ENCODE results near the gene SLC30A9.

Gene SLC30A9

DNA sequence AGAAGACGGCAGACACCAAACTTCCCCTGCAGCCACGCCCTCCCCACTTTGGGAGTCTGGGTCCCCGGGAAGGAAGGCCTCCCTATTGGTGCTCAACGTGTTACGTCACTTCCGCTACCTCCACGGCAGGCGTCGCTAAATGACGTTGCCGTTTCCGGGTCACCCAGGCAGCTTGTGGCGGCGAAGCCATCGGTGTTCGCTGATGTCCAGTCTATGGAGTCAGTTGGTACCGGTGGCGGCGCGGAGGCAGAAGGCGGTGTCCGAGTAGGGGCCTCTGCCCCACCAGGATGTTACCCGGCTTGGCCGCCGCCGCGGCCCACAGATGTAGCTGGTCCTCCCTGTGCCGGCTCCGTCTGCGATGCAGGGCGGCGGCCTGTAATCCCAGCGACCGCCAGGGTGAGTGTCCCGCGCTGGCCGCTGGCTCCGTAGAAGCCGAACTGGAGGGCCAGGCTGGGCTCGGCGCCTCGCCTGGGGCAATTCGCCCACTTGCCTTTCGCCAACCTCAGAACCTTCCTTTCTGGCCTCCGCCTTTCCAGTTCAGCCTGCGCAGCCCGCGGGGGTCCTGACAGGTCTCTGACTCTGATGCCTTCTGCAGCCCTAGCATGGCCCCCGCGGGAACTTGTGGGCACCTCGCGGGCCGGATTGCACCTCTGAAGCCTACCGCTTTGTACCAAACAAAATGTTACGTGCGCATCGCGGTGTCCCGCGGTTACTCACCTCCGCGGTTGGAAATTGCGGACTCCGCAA is at the start of gene SLC30A9:
SLC30A9 (plus strand) TSS at position 166 of the 747 bp plus-strand sequence; CDS start at position 288, 122 bp downstream.
- peak; percentile 96 for DNase-seq (ENCODE audit: low spot score)

DNA sequence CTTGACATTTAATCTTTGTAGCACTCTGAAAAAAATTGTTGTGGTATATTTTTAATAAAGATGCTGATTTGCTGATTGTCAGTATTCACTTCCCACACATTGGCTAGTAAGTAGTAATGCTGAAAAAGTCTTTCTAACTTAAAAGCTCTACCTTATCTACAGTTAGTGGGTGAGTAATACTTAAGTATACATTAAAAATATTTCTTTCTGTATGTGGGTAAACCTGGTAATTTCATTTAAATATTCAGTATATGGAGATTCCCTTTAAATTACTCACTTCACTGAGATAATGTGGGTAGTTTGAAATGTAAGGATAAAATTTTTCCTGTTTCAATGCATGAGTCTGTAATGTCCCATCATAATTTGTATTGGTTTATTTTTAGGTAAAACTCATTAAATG is 49.5 kb upstream of the SLC30A9 start:
- no peak for DNase-seq (ENCODE audit: low spot score)

DNA sequence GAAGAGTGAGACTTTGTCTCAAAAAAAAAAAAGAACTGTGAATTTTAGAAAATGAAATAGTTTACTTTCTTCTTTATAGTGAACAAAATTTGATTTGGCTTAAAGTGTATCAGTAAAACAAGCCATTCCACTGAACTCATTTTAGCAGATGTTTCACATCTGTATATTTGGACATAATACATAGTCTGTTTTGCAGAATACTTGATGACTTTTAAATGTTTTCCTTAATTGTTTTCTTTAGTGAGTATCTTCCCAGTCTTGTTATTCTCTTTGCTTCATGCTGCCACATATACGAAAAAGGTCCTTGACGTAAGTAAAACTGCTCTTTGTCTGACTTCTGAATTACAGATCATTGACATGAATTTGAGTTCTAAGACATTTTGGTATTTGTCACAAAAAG is 46.8 kb upstream of the SLC30A9 start:
- no peak for DNase-seq (ENCODE audit: low spot score)

DNA sequence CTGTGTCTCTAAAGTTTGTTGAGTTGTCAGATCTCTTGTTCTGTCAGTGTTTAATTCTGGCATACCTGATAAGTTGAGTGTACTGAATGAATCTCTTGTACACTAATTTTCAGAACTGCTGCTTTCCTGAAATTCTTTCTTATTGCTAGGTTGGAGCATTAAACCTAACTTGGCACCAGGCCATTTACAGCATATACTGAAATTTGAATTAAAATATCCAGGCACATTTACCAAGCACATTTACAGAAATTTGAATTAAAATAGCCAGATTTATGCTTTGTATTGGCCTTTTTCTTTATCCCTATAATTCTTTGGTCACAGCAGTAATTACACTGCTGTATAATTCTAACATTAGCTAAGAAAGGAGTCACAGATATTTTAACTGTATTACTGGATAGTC is 46.2 kb upstream of the SLC30A9 start:
- DNase-seq (ENCODE audit: low spot score), result no peak

DNA sequence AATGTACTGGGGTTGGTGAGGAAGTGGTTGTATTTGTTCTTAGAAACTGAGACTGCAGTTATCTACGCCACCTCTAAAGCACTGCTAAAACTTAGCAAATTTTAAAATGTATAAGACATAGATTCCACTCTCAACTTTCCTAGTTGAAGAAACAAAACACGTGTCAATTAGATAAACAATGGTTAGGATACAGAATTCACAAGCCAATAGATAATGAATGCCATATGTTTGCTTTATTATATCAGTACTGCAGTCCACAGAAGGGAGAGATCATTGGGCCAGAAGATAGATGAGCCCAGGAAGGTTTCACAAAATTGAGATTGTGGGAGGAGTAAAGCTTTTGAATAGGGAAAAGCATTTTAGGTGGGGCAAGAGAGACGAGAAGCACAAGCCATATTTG is 40.8 kb upstream of the SLC30A9 start:
- DNase-seq (ENCODE audit: low spot score), result no peak

DNA sequence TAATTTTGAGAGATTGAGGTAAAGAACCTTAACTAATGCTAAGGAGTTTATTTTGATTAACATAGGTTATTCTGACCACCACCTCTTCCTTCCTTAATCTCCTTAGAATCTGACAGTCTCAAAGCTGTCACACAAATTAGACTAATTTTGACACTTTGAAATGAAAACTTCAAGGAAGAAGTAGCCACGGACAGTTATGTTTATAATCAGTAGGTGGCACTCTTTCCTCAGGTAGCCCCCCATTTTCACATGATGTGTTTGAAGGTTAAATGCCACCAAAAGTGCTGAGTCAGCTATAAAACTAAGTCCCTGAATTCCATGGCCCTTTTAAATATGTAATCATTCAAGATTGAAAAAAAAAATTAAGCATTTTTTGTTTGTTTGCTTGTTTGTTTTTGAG is 32.7 kb upstream of the SLC30A9 start:
- DNase-seq (ENCODE audit: low spot score), result no peak

DNA sequence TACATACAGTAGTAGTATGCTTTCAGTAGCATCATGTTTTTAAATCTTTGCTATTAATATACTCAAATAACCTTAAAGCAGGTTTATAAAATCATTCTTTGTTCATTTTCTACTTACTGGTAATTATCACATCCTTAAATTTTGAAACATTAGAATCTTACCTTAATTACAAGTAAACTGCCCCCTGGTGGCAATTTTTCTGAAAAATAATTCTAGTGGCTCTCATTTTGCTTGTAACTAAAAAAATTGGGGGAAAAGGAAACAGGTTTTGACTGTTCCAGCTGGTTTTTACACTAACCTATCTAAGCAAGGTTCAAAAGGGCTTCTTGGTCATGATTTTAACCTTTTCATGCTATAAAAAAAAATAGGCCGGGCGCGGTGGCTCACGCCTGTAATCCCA is 27.2 kb upstream of the SLC30A9 start:
- DNase-seq (ENCODE audit: low spot score), result no peak

DNA sequence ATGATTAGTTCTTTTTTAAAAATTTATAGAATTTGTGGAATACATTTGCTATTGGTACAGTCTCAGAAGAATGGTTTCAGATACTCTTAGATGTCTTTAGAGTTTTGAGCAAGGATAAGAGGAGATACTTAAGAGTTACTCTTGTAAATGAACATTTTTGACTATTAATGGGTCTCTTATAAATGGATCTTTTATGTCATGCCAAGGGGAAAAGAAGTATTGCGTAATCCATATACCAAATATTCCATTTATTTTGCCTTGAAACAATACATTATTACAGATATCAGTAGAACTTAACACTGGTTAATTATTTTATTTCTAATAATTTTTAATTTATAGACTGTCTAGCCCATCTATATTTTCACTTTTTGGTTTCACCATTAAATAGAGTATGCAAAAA is 25.9 kb upstream of the SLC30A9 start:
- no peak for DNase-seq (ENCODE audit: low spot score)

DNA sequence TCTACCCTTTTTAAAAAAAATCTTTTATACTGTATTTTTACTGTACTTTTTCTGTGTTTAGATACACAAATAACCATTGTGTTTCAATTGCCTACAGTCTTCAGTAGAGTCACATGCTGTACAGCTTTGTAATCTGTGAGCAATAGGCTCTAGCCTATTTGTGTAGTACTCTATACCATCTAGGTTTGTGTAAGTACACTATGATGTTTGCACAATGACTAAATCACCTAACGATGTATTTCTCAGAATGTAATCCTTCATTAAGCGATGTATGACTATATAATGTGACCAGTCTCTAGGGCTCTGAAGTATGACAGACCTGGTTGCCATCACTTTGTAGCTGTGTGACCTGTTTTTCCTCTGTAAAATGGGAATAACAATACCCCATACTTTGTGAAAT is 22.9 kb upstream of the SLC30A9 start:
- no peak for DNase-seq (ENCODE audit: low spot score)

DNA sequence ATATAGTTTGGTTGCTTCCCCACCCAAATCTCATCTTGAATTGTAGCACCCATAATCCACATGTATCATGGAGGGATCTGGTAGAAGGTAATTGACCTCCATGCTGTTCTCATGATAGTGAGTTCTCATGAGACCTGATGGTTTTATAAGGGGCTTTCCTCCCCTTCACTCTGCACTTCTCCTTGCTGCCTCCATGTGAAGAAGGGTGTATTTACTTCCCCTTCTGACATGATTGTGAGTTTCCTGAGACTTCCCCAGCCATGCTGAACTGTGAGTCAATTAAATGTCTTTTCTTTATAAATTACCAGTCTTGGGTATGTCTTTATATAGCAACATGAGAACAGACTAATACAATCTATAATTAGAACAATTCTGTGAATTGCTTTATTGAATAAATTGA is 20.7 kb upstream of the SLC30A9 start:
- no peak for DNase-seq (ENCODE audit: low spot score)

DNA sequence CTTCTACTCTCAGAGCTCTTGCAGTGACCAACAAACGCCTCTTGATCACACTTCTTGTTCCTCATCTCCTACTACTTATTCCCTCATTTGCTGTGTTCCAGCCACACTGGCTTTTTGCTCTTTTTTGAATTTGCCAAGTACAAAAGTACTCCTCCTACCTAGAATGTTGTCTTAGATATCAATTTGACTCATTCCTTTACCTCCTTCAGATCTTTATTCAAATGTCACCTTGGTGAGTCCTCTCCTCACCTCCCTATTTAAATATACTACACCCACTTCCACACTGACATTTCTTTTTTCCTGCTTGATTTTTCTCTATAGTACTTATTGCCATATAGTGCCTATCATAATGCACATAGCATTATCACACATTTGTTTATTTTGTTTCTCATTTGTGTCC is 15.0 kb upstream of the SLC30A9 start:
- DNase-seq (ENCODE audit: low spot score), result no peak

DNA sequence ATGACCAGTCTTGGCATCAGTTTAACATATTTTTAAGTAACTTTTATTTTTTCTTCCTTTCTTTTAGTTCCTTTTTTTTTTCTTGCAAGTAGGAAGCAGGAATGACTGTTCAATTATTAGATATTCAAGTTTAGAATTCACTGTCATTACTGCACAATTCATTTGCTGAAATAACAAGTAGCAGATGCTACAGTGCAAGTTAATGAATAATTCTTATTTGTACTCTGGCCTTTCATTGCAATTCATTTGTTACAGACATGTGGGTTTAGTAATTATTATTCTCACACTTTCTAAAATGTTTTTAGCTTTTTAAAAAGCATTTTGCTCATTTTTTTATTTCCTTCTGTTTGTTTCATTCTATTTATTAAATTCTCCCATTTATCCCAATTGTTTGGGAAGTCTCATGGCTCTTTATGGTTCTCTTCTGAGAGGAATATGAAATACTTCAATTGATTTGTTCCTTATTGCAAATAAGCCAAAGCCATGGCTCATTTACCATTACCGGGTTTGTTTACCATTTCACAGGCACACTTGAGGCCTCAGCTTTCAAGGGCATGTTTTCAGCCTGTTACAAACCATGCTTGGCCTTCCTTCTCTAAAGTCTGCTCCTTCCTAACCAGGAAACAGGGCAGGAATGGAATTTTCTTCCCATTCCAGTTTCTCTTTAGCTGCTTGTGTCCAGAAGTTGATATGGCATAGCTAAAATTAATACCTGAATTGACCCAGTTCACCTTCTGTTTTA is 13.4 kb upstream of the SLC30A9 start:
- no peak for DNase-seq (ENCODE audit: low spot score)

DNA sequence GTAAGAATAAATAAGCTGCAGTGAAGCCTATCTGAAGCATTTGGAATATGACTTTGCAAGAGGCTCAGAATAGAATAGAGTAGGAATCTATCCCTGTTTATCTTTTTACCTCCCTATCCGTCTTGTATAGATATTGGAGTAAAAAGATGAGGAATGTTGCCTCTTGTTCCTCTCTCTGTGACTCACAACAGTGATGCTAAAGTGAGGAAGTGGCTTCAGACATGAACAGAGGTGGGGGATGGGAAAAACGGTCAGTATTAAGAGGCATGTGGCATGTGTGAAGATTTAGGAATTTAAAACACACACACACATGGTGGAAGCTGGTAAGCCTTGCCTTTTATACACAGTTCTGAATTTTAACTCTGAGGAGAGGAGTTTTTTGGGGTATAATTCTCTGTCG is 12.6 kb upstream of the SLC30A9 start:
- DNase-seq (ENCODE audit: low spot score), result peak; percentile 17

DNA sequence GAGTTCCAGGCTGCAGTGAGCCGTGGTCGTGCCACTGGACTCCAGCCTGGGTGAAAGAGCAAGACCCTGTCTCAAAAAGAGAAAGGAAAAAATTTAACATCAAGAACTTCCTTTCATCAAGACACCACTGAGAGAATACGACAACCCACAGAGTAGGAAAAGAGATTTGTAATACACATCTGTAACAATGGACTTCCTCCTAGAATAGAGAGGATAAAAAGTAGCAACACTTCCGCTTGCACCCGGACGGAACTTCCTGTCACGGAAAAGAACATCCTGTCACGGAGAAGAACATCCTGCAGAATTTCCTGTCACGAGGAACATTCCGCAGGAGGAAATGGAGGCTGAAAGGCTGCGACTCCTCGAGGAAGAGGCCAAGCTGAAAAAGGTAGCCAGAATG is 8.9 kb upstream of the SLC30A9 start, which contains the start of gene DCAF4L1:
DCAF4L1 (plus strand) TSS at position 301 of the 400 bp plus-strand sequence; CDS start at position 338, 37 bp downstream.
- DNase-seq (ENCODE audit: low spot score), result no peak

DNA sequence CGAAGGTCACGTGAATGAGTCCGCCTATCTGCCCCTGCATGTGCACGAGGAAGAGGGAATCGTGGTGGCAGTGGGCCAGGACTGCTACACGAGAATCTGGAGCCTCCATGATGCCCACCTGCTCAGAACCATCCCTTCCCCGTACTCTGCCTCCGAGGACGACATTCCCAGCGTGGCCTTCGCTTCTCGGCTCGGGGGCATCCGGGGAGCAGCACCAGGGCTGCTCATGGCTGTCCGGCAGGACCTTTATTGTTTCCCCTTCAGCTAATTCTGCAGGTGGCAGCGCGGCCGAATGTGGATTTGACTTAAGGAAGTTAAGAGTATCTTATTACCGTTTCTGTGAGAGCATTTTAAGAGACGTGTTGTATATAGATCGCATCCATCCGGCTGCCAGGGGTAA is 7.6 kb upstream of the SLC30A9 start:
- DNase-seq (ENCODE audit: low spot score), result no peak

DNA sequence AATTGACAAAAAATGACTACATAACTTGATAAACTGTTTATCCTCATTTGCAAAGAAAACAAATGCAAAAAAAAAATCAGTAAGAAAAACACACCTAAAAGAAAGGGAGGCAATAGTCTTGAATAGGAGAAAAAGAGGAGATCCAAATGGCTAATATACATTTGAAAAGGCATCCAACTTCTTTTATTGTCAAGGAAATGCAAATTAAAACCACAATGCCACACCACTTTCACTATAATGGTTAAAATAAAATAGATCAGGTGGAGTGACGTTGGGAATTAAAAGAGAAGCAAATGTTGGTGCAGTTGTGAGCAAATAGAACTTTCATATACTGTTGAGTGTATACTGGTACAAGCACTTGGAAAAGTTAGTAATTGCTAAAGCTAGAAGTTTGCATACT is 5.2 kb upstream of the SLC30A9 start:
- DNase-seq (ENCODE audit: low spot score), result no peak

DNA sequence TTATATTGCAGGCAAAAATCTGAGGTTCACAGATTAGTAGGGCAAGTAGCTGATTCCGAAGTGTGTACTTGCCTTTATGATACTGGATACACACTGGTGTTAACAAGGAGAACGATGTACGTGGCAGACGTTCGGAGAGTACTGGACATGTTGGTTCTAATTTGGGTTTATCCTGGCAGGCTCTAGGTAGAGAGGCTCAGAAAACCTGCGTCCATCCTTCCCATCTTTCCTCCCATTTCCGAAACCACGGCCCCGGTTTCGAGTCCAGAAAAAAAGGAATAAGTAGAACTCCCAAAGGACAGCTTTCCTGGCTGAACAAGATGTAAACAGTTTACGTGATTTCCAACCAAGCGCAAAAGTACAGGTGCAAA is 351 bp upstream of the SLC30A9 start:
- no peak for DNase-seq (ENCODE audit: low spot score)

DNA sequence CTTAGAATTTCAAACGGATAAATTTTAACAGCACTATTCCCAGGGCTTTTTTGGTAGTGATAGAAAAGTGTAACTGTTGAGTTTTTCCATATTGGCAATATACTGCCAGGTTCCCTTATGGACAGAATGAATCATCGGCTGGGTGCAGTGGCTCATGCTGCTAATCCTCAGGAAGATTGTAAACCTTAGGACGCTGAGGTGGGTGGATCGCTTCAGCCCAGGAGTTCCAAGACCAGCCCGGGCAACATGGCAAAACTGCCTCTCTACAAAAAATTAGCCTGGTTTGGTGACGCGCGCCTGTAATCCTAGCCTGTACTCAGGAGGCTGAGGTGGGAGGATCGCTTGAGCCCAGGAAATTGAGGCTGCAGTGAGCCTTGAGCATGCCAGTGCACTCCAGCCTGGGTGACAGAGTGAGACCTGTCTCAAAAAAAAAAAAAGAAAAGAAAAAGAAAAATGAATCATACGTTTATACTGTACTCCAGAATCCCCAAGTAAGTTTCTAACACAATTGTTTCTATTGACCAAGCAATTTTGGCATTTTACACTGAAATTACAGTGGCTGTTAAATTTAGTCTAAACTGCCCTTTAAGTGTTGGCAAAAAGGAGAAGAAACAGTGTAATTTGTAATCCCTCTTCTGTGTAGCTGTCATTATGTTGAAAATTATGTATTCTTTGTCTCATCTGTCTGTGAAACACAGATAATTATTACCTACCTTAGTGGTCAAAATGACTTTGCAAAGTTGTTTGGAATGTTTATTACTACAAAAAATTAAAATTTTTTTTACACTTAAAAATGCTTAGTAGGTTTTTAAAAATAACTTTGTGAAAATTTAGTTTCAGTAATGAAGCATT is 1.8 kb downstream of the SLC30A9 start:
- DNase-seq (ENCODE audit: low spot score), result no peak

DNA sequence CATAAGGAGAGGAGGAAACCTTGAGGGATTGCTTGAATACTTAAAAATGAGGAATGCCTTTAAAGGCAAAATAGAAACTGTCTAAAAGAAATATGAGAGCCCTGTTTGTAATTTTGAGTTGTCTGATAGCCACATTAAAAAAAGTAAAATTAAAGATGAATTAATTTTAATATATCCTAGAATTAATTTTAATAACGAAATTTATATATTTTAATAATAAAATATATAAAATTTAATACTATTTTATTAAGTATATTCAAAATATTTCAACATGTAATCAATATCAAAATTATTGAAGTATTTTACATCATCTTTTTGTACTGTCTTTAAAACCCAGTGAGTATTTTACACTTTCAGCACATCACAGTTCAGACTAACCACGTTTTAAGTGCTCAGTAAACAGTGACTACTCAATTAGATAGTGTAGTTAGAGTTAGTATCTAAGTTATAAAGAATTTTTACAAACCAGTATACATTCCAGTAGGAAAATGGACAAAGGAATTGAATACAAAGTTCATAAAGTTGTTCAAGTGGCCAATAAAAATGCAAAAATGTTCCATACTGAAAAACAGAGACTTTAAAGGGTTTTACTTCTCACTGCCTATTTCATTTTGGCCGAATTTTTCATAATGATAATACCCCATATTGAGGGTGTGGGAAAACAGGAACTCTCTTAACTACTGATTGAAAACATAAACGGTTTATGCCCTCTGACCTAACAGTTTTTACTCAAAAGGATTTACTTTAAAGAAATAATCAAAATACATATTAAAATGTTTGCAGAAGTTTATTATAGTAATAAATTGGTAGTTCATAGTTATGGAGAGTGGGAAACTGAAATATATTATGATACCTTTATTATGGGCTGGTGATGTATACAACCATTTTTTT is 2.9 kb downstream of the SLC30A9 start:
- DNase-seq (ENCODE audit: low spot score), result no peak

DNA sequence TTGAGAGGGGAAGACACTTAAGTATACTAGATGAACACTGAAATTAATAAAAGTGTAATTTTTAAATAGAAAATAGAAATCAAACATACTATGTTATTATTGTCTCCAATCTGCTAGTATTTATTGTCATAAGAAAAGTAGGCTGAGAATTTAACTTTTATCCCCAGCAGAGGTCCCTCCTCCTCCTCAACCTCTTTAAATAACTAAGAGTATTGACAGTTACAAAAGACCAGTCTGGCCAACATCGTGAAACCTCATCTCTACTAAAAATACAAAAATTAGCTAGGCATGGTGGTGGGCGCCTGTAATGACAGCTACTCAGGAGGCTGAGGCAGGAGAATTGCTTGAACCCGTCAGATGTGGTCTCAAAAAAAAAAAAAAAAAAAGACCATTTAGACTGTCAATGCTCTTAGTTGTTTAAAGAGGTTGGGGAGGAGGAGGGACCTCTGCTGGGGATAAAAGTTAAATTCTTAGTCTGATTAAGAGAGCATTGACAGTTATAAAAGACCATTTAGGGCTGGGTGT is 4.2 kb downstream of the SLC30A9 start:
- DNase-seq (ENCODE audit: low spot score), result no peak

DNA sequence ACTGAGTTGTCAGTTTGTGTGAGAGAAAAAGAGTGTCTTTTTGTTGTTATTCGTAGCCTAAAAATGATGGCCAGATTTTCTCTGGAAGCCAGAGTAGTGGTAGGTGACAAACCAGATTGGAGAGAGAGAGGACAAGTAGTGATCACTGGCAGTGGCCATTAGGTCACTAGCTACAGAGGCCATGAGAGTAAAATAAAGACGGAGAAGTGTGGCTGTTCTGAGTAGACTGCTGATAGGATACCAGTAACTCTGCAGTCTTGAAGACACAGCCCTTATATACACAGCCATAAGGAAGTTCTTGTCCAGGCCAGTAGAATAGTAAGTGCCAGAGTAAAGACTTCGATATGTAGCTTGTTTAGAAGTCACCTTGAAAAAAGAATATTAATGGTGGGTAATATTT is 7.7 kb downstream of the SLC30A9 start:
- no peak for DNase-seq (ENCODE audit: low spot score)

All from AG08396 (cell line).